GM12892 (cell line): ENCODE data around the gene POU3F1.

Experiments
- POLR2A ChIP-seq: IDR thresholded peaks from 2 replicates; pipeline ENCODE4 v1.6.1; 2011; ENCODE audit warnings: low read depth, low read length, control low read depth
- POLR2AphosphoS5 ChIP-seq: IDR thresholded peaks from 2 replicates; pipeline ENCODE4 v1.6.1; 2011; ENCODE audit warnings: low read depth, low read length, control low read depth

DNA sequence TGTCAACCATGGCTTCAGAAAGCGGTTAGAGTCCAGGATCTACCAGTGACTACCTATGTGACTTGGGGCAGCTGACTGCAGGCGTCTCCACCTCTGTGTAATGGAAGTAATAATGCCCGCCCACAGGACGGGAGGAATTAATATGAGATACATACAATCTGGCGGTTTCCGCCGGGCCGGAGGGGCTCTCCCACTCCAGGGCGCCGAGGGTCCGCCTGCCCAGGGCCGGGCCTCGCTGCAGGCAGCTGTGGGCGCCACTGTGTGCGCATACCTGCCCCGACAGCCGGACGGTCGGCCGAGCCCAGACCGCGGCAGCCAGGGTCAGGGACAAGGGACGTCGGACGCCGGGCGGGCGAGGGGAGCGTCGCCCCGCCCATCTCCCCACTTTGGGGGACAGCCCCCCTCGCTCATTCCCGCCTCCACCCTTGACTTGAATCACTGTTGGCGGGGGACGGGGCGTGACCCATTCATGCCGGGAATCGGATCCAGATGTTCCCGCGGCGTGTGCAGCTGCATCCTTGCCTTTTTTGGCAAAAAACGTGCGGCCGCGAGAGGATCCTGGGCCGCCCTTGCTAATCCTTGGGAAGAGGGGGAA is 50.7 kb downstream of the POU3F1 start:
- TF ChIP-seq POLR2A (peak; percentile 61; the same call in 1 of the 2 replicates), POLR2AphosphoS5 (0 out of 2 replicates have a peak, but pooled peaks have one; percentile 50)
